Hematopoietic multipotent progenitor cell treated with erythropoietin and hydrocortisone succinate and interleukin-3 and kit ligand, for 8 days (in vitro differentiated cells): Measurements from ENCODE around the gene AQP10.
"Not testable (repeated sequence)": the region's sequence is repeated elsewhere in the genome, so short reads cannot be mapped to it uniquely, and the experiment has no call there.

Source experiments
- DNase-seq: peaks from one replicate; pipeline ENCODE4 v3.0.0-alpha.2; 2015

The AQP10 gene

GRCh38 chr1:154344977-154345837, 24.3 kb downstream of the AQP10 start:
- DNase-seq, result peak; percentile 82

DNA sequence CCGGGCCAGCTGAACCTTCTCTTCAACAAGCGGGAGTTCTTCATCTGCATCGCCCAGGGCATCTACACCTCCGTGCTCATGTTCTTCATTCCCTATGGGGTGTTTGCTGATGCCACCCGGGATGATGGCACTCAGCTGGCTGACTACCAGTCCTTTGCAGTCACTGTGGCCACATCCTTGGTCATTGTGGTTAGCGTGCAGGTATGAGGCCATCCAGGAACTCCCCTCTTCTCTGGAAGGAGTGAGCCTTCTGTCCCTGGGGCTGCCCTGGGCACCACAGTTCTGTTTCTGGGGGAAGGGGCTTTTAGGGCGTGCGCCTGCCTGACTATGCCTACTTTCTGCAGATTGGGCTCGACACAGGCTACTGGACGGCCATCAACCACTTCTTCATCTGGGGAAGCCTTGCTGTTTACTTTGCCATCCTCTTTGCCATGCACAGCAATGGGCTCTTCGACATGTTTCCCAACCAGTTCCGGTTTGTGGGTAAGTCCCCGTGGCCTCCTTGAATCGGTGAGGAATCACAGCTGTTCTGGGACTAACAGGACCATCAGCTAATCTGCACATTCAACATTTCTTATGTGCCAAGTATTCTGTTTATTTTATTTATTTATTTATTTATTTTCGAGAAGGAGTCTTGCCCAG, 25.5 kb downstream of the AQP10 start:
- no peak for DNase-seq

DNA sequence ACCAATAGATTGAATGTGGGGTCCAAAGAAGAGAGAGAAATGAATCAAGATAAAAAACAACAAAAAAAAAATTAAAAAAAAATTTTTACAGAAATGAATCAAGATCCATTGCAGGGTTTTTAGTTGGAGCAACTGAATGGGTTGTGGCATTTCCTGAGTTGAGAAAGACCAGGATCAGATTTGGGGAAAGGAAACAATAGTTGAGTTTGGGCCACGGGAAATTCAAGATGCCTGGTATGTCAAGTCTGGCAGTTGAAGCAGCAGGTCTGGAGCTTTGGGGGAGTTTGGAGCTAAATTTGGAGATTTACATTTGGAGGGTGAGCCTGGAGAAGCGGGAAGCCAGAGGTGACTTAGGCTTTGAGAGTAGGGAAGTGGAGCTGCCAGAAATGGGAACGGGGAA, 27.1 kb downstream of the AQP10 start:
- DNase-seq, result no peak

- DNase-seq, result peak; percentile 71
Observed at GRCh38 chr1:154348429-154349076, 27.7 kb downstream of the AQP10 start.

- DNase-seq, result no peak
Observed at GRCh38 chr1:154349121-154349520, 28.2 kb downstream of the AQP10 start.

GRCh38 chr1:154350383-154350782, 29.5 kb downstream of the AQP10 start:
- no peak for DNase-seq

GRCh38 chr1:154351363-154352068, 30.6 kb downstream of the AQP10 start:
- no peak for DNase-seq

GRCh38 chr1:154352245-154352580, 31.3 kb downstream of the AQP10 start:
- DNase-seq, result no peak

DNA sequence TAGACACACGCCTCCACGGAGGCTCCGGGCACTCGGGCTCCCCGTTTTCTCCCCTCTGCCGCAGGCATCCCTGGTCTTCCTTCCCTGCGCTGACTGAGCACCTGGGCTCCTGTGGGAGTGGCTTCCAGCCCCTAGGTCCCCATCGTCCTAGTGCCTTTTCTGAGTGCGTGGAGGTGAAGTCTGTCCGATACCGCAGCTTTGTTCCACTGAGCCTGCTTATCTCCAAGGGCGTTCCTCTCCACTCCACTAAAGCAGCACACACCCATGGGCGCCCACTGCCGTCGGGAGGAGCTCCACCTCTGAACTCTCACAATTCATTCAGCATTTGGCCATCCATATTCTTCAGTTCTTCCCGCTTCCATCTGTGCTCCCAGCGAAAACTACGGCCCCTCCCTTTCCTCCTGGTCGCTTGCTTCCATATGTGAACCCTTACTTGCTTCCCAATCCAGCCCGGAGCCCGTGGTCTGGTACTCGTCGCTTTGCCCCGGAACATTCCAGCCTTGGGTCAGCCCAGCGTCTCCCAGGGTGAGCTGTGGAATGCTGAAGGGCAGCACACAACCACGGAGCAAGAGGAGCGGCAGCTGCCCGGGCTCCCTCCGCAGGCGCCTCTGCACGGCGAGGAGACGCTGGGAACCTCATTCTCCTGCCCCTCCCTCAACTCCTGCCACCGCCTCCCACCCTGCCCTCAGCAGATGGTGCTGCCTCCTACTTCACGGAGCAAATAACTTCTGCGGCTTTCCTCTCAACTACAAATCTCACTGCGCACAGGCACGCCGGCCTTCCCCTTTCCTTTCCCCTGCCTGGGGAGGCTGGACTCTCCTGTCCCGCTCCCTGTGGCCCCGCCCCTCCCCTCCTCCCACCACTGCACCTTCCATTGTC, 31.9 kb downstream of the AQP10 start:
- peak; percentile 91 for DNase-seq

GRCh38 chr1:154353460-154353904, 32.6 kb downstream of the AQP10 start:
- DNase-seq, result peak; percentile 77

- no peak for DNase-seq
Observed at GRCh38 chr1:154353966-154354365, 33.1 kb downstream of the AQP10 start.

DNA sequence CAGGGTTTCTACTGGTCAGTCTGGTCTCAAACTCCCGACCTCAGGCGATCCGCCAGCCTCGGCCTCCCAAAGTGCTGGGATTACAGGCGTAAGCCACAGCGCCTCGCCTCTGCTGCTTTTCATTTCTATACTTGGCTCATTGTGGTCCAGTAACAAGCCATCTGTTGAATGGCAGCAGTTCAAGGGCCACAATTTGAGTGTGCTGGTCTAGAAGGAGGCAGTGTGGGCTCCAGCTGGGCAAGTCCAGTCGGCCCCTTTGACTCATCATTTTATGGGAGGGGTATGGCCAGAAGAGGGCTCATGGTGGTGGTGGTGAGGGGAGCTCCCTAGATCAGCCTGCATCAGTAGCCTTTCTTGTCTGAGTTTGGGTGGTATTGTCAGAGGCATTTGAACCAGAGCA, 37.6 kb downstream of the AQP10 start:
- no peak for DNase-seq

DNA sequence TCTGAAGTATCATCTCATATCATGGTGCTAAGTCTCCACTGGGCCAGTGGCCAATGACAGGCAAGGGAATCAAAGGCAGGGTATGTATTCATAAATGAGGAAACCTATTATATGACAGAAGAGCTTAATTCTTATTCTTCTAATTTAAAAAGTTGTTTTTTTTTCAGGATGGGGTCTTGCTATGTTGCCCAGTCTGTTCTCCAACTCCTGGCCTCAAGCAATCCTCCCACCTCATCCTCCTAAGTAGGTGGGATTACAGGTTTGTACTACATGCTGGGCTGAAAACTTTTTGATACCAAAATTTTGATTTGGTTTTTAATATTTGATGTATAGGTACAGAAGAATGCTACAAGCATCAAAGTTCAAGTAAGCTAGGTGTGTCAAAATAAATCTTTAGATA, 39.4 kb downstream of the AQP10 start:
- DNase-seq, result no peak

DNA sequence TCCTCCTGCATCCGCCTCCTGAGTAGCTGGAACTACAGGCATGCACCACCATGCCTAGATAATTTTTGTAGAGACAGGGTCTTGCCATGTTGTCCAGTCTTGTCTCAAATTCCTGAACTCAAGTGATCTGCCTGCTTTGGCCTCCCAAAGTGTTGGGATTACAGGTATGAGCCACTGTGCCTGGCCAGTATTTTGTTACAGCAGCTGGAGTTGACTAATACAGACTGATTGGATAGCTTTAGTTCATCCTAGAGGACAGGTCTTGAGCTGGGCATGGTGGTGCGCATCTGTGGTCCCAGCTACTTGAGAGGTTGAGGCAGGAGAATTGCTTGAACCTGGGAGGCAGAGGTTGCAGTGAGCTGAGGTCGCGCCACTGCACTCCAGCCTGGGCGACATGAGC, 40.0 kb downstream of the AQP10 start:
- not testable (repeated sequence) for DNase-seq

GRCh38 chr1:154361357-154361756, 40.5 kb downstream of the AQP10 start:
- no peak for DNase-seq

- peak; percentile 77 for DNase-seq
Observed at GRCh38 chr1:154371436-154371835, 50.5 kb downstream of the AQP10 start.

- not testable (repeated sequence) for DNase-seq
Observed at GRCh38 chr1:154373777-154374357, 53.0 kb downstream of the AQP10 start.
